Measurements from ENCODE around the gene ST6GALNAC3.

ST6GALNAC3 gene

GRCh38 chr1:76585980-76586674, 511.6 kb downstream of the ST6GALNAC3 start:
- no peak for DNase-seq

GRCh38 chr1:76587212-76587611, 512.7 kb downstream of the ST6GALNAC3 start:
- no peak for DNase-seq

- DNase-seq, result no peak
Observed at GRCh38 chr1:76591461-76591860, 516.9 kb downstream of the ST6GALNAC3 start.

- no peak for DNase-seq
Observed at GRCh38 chr1:76591963-76592362, 517.4 kb downstream of the ST6GALNAC3 start.

GRCh38 chr1:76593141-76593540, 518.6 kb downstream of the ST6GALNAC3 start:
- no peak for DNase-seq

GRCh38 chr1:76593618-76594017, 519.1 kb downstream of the ST6GALNAC3 start:
- DNase-seq, result no peak

- no peak for DNase-seq
Observed at GRCh38 chr1:76595024-76595423, 520.5 kb downstream of the ST6GALNAC3 start.

GRCh38 chr1:76601465-76601864, 526.9 kb downstream of the ST6GALNAC3 start:
- DNase-seq, result no peak

- no peak for DNase-seq
Observed at GRCh38 chr1:76607717-76608116, 533.2 kb downstream of the ST6GALNAC3 start.

GRCh38 chr1:76611770-76612445, 537.4 kb downstream of the ST6GALNAC3 start:
- DNase-seq, result no peak

- DNase-seq, result no peak
Observed at GRCh38 chr1:76613886-76614285, 539.3 kb downstream of the ST6GALNAC3 start.

GRCh38 chr1:76615253-76616035, 540.9 kb downstream of the ST6GALNAC3 start:
- no peak for DNase-seq

- DNase-seq, result no peak
Observed at GRCh38 chr1:76620371-76620770, 545.8 kb downstream of the ST6GALNAC3 start.

GRCh38 chr1:76622774-76623528, 548.4 kb downstream of the ST6GALNAC3 start:
- DNase-seq, result no peak

GRCh38 chr1:76625886-76626678, 551.5 kb downstream of the ST6GALNAC3 start:
- no peak for DNase-seq

GRCh38 chr1:76627498-76627897, 553.0 kb downstream of the ST6GALNAC3 start:
- no peak for DNase-seq

GRCh38 chr1:76627901-76628300, 553.4 kb downstream of the ST6GALNAC3 start:
- no peak for DNase-seq

GRCh38 chr1:76632136-76632535, 557.6 kb downstream of the ST6GALNAC3 start:
- DNase-seq, result no peak

GRCh38 chr1:76635784-76636183, 561.2 kb downstream of the ST6GALNAC3 start:
- no peak for DNase-seq

- DNase-seq, result no peak
Observed at GRCh38 chr1:76639181-76639580, 564.6 kb downstream of the ST6GALNAC3 start.

GRCh38 chr1:76640092-76640491, 565.5 kb downstream of the ST6GALNAC3 start:
- no peak for DNase-seq

- DNase-seq, result no peak
Observed at GRCh38 chr1:76640723-76641122, 566.2 kb downstream of the ST6GALNAC3 start.

All from C1 segment of cervical spinal cord (tissue), 14 donors.